Measurements from ENCODE around the gene PPP2R1B.

DNA sequence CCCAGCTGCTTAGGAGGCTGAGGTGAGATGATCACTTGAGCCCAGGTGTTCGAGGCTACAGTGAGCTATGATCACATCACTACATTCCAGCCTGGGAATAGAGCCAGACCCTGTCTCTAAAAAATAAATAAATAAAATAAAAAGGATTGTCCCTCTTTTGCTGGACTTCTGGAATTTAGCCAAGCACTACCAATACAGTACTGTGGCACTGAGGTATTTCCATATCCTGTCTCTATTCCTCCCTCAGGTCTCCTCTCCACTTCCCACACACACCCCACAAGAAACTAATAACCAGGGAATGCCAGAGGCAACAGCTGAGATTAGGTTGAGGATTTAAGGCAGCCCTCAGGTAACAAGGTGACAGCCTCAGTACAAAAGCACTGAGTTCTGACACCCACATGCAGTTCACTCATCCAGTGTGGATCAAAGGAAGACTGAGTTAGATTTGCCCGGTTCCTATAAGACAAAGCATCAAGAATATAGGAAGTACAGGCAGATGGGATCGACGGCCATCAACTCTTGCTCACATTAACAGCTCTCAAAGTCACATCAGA is 4.5 kb upstream of the PPP2R1B start:
- TF ChIP-seq POLR2AphosphoS5 (IDR thresholded peaks at IDR 0.05; ENCODE audit: low read depth) = no peak
- no peak for TF ChIP-seq CTCF (IDR thresholded peaks at IDR 0.05; ENCODE audit: insufficient read depth, low read length)

Measured in HL-60 (cell line).